ENCODE results near the gene NNMT.

The NNMT gene

GRCh38 chr11:114296605-114297372 lies 590 bp downstream of the NNMT start:
- peak; percentile 46; the same call in 1 of the 2 replicates for TF ChIP-seq SIN3A (IDR thresholded peaks at IDR 0.05; ENCODE audit: borderline replicate concordance, insufficient read depth, low read length)
- TF ChIP-seq TAF1 (IDR thresholded peaks at IDR 0.05; ENCODE audit: borderline replicate concordance, insufficient read depth, low read length), result no peak

DNA sequence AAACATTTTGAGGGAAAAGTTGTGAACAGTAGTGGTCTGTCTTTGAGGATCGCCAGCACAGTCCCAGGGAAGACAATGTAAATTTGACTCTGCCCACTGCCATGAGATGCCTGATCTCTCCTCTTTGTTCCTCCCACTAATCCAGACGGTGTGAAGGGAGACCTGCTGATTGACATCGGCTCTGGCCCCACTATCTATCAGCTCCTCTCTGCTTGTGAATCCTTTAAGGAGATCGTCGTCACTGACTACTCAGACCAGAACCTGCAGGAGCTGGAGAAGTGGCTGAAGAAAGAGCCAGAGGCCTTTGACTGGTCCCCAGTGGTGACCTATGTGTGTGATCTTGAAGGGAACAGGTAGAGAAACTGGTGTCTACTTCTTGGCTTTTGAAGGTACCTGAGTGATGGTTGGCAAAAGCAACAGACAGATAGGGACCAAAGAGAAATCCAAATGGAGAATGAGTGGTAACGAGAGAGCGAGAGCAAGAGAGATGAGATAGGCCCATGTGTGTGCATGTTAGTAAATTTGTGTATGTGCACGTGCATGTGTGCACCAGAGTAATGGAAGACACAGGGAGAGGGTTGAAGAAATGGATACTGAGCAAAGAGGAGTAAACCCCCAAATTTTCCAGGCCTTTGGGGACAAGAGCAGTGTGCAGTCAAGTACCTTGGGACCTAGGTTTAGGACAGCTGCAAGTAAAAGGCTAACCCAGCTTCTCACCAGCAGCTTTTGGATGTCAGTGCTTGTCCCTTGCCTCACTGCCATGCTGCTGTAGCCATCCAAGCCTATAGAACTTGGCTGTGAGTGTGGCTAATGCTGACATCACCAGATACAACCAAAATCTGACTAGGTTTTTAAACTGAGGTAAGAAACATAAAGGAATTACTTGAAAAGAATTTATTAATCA lies 1.9 kb downstream of the NNMT start:
- no peak for TF ChIP-seq FOXP2 (optimal IDR thresholded peaks at IDR 0.05; ENCODE audit: borderline replicate concordance, extremely low read depth, extremely low read length, insufficient read depth)
- TF ChIP-seq SIN3A (IDR thresholded peaks at IDR 0.05; ENCODE audit: borderline replicate concordance, insufficient read depth, low read length), result no peak
- TF ChIP-seq, protein P1, sequence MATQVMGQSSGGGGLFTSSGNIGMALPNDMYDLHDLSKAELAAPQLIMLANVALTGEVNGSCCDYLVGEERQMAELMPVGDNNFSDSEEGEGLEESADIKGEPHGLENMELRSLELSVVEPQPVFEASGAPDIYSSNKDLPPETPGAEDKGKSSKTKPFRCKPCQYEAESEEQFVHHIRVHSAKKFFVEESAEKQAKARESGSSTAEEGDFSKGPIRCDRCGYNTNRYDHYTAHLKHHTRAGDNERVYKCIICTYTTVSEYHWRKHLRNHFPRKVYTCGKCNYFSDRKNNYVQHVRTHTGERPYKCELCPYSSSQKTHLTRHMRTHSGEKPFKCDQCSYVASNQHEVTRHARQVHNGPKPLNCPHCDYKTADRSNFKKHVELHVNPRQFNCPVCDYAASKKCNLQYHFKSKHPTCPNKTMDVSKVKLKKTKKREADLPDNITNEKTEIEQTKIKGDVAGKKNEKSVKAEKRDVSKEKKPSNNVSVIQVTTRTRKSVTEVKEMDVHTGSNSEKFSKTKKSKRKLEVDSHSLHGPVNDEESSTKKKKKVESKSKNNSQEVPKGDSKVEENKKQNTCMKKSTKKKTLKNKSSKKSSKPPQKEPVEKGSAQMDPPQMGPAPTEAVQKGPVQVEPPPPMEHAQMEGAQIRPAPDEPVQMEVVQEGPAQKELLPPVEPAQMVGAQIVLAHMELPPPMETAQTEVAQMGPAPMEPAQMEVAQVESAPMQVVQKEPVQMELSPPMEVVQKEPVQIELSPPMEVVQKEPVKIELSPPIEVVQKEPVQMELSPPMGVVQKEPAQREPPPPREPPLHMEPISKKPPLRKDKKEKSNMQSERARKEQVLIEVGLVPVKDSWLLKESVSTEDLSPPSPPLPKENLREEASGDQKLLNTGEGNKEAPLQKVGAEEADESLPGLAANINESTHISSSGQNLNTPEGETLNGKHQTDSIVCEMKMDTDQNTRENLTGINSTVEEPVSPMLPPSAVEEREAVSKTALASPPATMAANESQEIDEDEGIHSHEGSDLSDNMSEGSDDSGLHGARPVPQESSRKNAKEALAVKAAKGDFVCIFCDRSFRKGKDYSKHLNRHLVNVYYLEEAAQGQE (IDR thresholded peaks at IDR 0.05; ENCODE audit: insufficient read depth in 1 of 2, low read depth in 2 of 2, low read length in 2 of 2), result no peak

- TF ChIP-seq, protein P1 (IDR thresholded peaks at IDR 0.05; ENCODE audit: insufficient read depth in 1 of 2, low read depth in 2 of 2, low read length in 2 of 2), result no peak
- TF ChIP-seq POLR2AphosphoS5 (IDR thresholded peaks at IDR 0.05; ENCODE audit: low read depth, low read length) (no peak), FOXP2 (optimal IDR thresholded peaks at IDR 0.05; ENCODE audit: borderline replicate concordance, extremely low read depth, extremely low read length, insufficient read depth) (no peak), TAF1 (IDR thresholded peaks at IDR 0.05; ENCODE audit: borderline replicate concordance, insufficient read depth, low read length) (no peak), SIN3A (IDR thresholded peaks at IDR 0.05; ENCODE audit: borderline replicate concordance, insufficient read depth, low read length) (no peak)
Observed at GRCh38 chr11:114298710-114299109, 2.5 kb downstream of the NNMT start.

DNA sequence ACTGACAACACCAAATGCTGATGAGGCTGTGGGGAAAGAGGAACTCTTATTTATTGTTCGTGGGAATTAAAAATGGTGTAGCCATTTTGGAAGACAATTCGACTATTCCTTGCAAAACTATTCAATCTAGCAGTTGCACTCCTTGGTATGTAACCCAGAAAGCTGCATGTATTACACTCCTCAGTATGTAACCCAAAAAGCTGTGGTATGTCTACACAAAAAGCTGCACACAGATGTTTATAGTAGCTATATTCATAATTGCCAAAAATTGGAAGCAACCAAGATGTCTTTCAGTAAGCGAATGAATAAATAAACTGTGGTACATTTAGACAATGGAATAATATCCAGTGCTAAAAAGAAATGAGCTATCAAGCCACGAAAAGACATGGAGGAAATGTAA lies 4.9 kb downstream of the NNMT start:
- TF ChIP-seq, protein P1 (IDR thresholded peaks at IDR 0.05; ENCODE audit: insufficient read depth in 1 of 2, low read depth in 2 of 2, low read length in 2 of 2), result no peak
- TF ChIP-seq FOXP2 (optimal IDR thresholded peaks at IDR 0.05; ENCODE audit: borderline replicate concordance, extremely low read depth, extremely low read length, insufficient read depth), result no peak
- TF ChIP-seq TAF1 (IDR thresholded peaks at IDR 0.05; ENCODE audit: borderline replicate concordance, insufficient read depth, low read length), result no peak
- no peak for TF ChIP-seq SIN3A (IDR thresholded peaks at IDR 0.05; ENCODE audit: borderline replicate concordance, insufficient read depth, low read length)
- TF ChIP-seq POLR2AphosphoS5 (IDR thresholded peaks at IDR 0.05; ENCODE audit: low read depth, low read length), result no peak

GRCh38 chr11:114301927-114302326 lies 5.7 kb downstream of the NNMT start:
- TF ChIP-seq, protein P1 (IDR thresholded peaks at IDR 0.05; ENCODE audit: insufficient read depth in 1 of 2, low read depth in 2 of 2, low read length in 2 of 2), result no peak
- TF ChIP-seq FOXP2 (optimal IDR thresholded peaks at IDR 0.05; ENCODE audit: borderline replicate concordance, extremely low read depth, extremely low read length, insufficient read depth), result no peak
- no peak for TF ChIP-seq POLR2AphosphoS5 (IDR thresholded peaks at IDR 0.05; ENCODE audit: low read depth, low read length)
- TF ChIP-seq SIN3A (IDR thresholded peaks at IDR 0.05; ENCODE audit: borderline replicate concordance, insufficient read depth, low read length), result no peak
- no peak for TF ChIP-seq TAF1 (IDR thresholded peaks at IDR 0.05; ENCODE audit: borderline replicate concordance, insufficient read depth, low read length)

Measured in PFSK-1 (cell line).